H9 (cell line): ENCODE data around the gene FAM236B. TPM values are rescaled to one million over a fixed set of nuclear protein-coding genes. Genes with fewer than 3 reads are reported as not detected.
"Not testable (repeated sequence)": the region's sequence is repeated elsewhere in the genome, so short reads cannot be mapped to it uniquely, and the experiment has no call there.

Experiments
- DNase-seq: peaks from one replicate; pipeline ENCODE4 v3.0.0-alpha.2; 2017
- H2AFZ ChIP-seq: one replicate; pipeline ENCODE4 v1.6.1; 2013; ENCODE audit warnings: mild to moderate bottlenecking, low read length, control low read depth, moderate library complexity
- H2AK5ac ChIP-seq: 2 replicates; pipeline ENCODE4 v1.6.1; 2013; ENCODE audit warnings: low read length, control low read depth, mixed read lengths; ENCODE audit not compliant: insufficient read length
- H2BK120ac ChIP-seq: one replicate; pipeline ENCODE4 v1.6.1; 2013; ENCODE audit warnings: low read depth, mild to moderate bottlenecking, low read length, control low read depth, inconsistent platforms; ENCODE audit not compliant: poor library complexity, severe bottlenecking
- H2BK12ac ChIP-seq: 2 replicates; pipeline ENCODE4 v1.6.1; 2013; ENCODE audit warnings: low read length, control low read depth, mixed read lengths, low read depth; ENCODE audit not compliant: insufficient read length
- H2BK15ac ChIP-seq: 2 replicates; pipeline ENCODE4 v1.6.1; 2013; ENCODE audit warnings: low read depth, low read length, control low read depth
- H2BK20ac ChIP-seq: one replicate; pipeline ENCODE4 v1.6.1; 2013; ENCODE audit warnings: low read depth, mild to moderate bottlenecking, low read length, control low read depth, inconsistent platforms; ENCODE audit not compliant: poor library complexity, severe bottlenecking
- H2BK5ac ChIP-seq: 2 replicates; pipeline ENCODE4 v1.6.1; 2013; ENCODE audit warnings: low read length, control low read depth, mixed read lengths; ENCODE audit not compliant: insufficient read length
- H3K14ac ChIP-seq: 2 replicates; pipeline ENCODE4 v1.6.1; 2013; ENCODE audit warnings: low read length, control low read depth; ENCODE audit not compliant: insufficient read depth
- H3K18ac ChIP-seq: 2 replicates; pipeline ENCODE4 v1.6.1; 2013; ENCODE audit warnings: low read depth, mild to moderate bottlenecking, mixed read lengths, low read length, control low read depth; ENCODE audit not compliant: insufficient read length
- H3K23ac ChIP-seq: 2 replicates; pipeline ENCODE4 v1.6.1; 2013; ENCODE audit warnings: low read length, control low read depth, mixed read lengths, low read depth; ENCODE audit not compliant: insufficient read length
- H3K23me2 ChIP-seq: 2 replicates; pipeline ENCODE4 v1.6.1; 2013; ENCODE audit warnings: low read depth, mild to moderate bottlenecking, mixed read lengths, low read length, control low read depth; ENCODE audit not compliant: insufficient read length, poor library complexity, severe bottlenecking
- H3K27ac ChIP-seq: 2 replicates; pipeline ENCODE4 v1.5.1; 2013; ENCODE audit warnings: low read length, control low read depth, mixed read lengths, low read depth; ENCODE audit not compliant: insufficient read length
- H3K27me3 ChIP-seq: 2 replicates; pipeline ENCODE4 v1.6.1; 2013; ENCODE audit warnings: low read length, control low read depth, inconsistent platforms; ENCODE audit not compliant: insufficient read depth
- H3K4ac ChIP-seq: 2 replicates; pipeline ENCODE4 v1.6.1; 2013; ENCODE audit warnings: low read depth, mild to moderate bottlenecking, control low read depth, inconsistent platforms, low read length, moderate library complexity
- H3K4me1 ChIP-seq: 2 replicates; pipeline ENCODE4 v1.6.1; 2013; ENCODE audit warnings: low read length, control low read depth, inconsistent platforms; ENCODE audit not compliant: insufficient read depth
- H3K4me2 ChIP-seq: 2 replicates; pipeline ENCODE4 v1.6.1; 2013; ENCODE audit warnings: low read length, control low read depth, mixed read lengths; ENCODE audit not compliant: insufficient read length, insufficient read depth
- H3K56ac ChIP-seq: 2 replicates; pipeline ENCODE4 v1.6.1; 2013; ENCODE audit warnings: low read depth, mild to moderate bottlenecking, mixed read lengths, low read length, control low read depth; ENCODE audit not compliant: insufficient read length
- H3K79me1 ChIP-seq: 2 replicates; pipeline ENCODE4 v1.6.1; 2013; ENCODE audit warnings: low read depth, mild to moderate bottlenecking, moderate library complexity, low read length, control low read depth, inconsistent platforms; ENCODE audit not compliant: insufficient read depth, poor library complexity, severe bottlenecking
- H3K79me2 ChIP-seq: 2 replicates; pipeline ENCODE4 v1.6.1; 2013; ENCODE audit warnings: low read length, control low read depth, inconsistent platforms; ENCODE audit not compliant: insufficient read depth
- H3K9ac ChIP-seq: 2 replicates; pipeline ENCODE4 v1.6.1; 2013; ENCODE audit warnings: low read length, control low read depth, mixed read lengths; ENCODE audit not compliant: insufficient read length; ENCODE audit errors: extremely low read depth
- H3K9me3 ChIP-seq: one replicate; pipeline ENCODE4 v1.6.1; 2013; ENCODE audit warnings: low read depth, low read length, inconsistent platforms; ENCODE audit not compliant: control insufficient read depth
- H3T11ph ChIP-seq: one replicate; pipeline ENCODE4 v1.6.1; 2013; ENCODE audit warnings: mild to moderate bottlenecking, low read length, control low read depth, inconsistent platforms
- H4K20me1 ChIP-seq: one replicate; pipeline ENCODE4 v1.6.1; 2013; ENCODE audit not compliant: control insufficient read depth, insufficient read length, insufficient read depth
- H4K5ac ChIP-seq: 2 replicates; pipeline ENCODE4 v1.6.1; 2013; ENCODE audit warnings: low read depth, mild to moderate bottlenecking, mixed read lengths, low read length, control low read depth; ENCODE audit not compliant: insufficient read length
- H4K8ac ChIP-seq: replicated peaks from 2 replicates; pipeline ENCODE4 v1.6.1; 2013; ENCODE audit warnings: low read length, control low read depth, mixed read lengths, low read depth; ENCODE audit not compliant: insufficient read length
- H4K91ac ChIP-seq: 2 replicates; pipeline ENCODE4 v1.6.1; 2013; ENCODE audit warnings: low read depth, mild to moderate bottlenecking, moderate library complexity, mixed read lengths, low read length, control low read depth; ENCODE audit not compliant: insufficient read length
- H3K27ac Mint-ChIP-seq, 3 experiments: 2 replicates in 2 of 3; 3 replicates in 1 of 3; pipeline ENCODE4 v1.8.0; 2020 to 2021; ENCODE audit warnings: mixed read lengths in 3 of 3, mild to moderate bottlenecking in 1 of 3, moderate library complexity in 1 of 3
- H3K27me3 Mint-ChIP-seq: 2 replicates; pipeline ENCODE4 v1.8.0; 2021; ENCODE audit warnings: low read depth, mild to moderate bottlenecking, moderate library complexity, mixed read lengths
- H3K36me3 Mint-ChIP-seq, 3 experiments: 2 replicates in 2 of 3; 3 replicates in 1 of 3; pipeline ENCODE4 v1.8.0; 2020 to 2021; ENCODE audit warnings: low read depth in 3 of 3, mixed read lengths in 3 of 3; ENCODE audit not compliant: insufficient read depth in 1 of 3
- H3K4me1 Mint-ChIP-seq, 2 experiments: 2 replicates each; pipeline ENCODE4 v1.8.0; 2020; ENCODE audit warnings: mixed read lengths in 2 of 2
- H3K4me3 Mint-ChIP-seq, 2 experiments: 2 replicates in 1 of 2; 3 replicates in 1 of 2; pipeline ENCODE4 v1.8.0; 2020 to 2021; ENCODE audit warnings: mild to moderate bottlenecking in 2 of 2, mixed read lengths in 2 of 2, moderate library complexity in 1 of 2
- H3K9me3 Mint-ChIP-seq, 2 experiments: 2 replicates in 1 of 2; 3 replicates in 1 of 2; pipeline ENCODE4 v1.8.0; 2020; ENCODE audit warnings: mild to moderate bottlenecking in 2 of 2, mixed read lengths in 2 of 2, moderate library complexity in 1 of 2
- WGBS: extraction: QIAGEN DNeasy Blood & Tissue Kit; methylation state at CpG from one replicate; pipeline ENCODE4 v1.1.7; 2013; ENCODE audit warnings: missing lambda C conversion rate, low lambda C conversion rate, mixed read lengths; ENCODE audit not compliant: insufficient read length; ENCODE audit errors: extremely low coverage; 5-methylcytosine and 5-hydroxymethylcytosine counted together
- long read RNA-seq: library from polyadenylated mRNA; unstranded; transcript quantifications from one replicate; pipeline ENCODE4 v2.0.0, GENCODE V29; 2020
- total RNA-seq: library from RNA; stranded (reverse); gene quantifications from 2 replicates; pipeline ENCODE4 v1.2.1, GENCODE V29; 2021

Gene FAM236B
- total RNA-seq: not detected in 2 replicates
- long read RNA-seq: 0 reads

DNA sequence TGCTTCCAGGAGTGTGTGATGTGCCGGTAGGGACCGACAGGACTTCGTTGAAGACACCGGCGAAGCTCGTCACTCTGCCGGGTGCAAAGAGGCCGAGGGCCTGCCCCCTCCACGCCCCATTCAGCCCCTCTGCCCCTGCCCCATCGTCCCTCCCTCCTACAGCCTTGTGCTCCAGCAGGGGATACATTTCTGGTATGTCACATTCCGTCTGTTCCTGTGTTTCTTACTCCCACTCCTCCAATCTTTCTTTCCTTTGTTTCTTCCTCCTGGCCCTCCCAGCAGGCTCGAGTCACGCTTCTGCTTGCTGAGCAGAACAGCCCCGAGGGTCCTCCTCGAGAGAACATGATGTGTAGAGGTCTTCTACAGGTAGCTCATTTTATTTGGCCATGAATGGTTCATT, at the start of gene FAM236B:
FAM236B (minus strand) TSS at position 101 of the 400 bp plus-strand sequence; CDS start at position 1, 100 bp downstream.
- not testable (repeated sequence) for H3K4me3 Mint-ChIP-seq, H2BK120ac ChIP-seq

DNA sequence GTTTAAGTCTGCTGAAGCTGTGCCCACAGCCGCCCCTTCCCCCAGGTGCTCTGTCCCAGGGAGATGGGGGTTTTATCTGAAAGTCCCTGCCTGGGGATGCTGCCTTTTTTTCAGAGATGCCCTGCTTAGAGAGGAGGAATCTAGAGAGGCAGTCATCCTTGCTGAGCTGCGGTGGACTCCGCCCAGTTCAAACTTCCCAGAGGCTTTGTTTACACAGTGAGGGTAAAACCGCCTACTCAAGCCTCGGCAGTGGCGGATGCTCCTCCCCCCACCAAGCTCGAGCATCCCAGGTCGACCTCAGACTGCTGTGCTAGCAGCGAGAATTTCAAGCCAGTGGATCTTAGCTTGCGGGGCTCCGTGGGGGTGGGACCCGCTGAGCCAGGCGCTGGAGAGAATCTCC, 48.2 kb upstream of the FAM236B start:
- not testable (repeated sequence) for H3K4me1 Mint-ChIP-seq, H3K4me2 ChIP-seq, H3K9me3 ChIP-seq, H2AK5ac ChIP-seq, H4K91ac ChIP-seq, H3K23ac ChIP-seq, H2AFZ ChIP-seq, H3K23me2 ChIP-seq, H3K36me3 Mint-ChIP-seq, H3K18ac ChIP-seq, H3K79me2 ChIP-seq, H4K20me1 ChIP-seq, H3K14ac ChIP-seq, DNase-seq, H2BK12ac ChIP-seq, H3K4ac ChIP-seq, H4K5ac ChIP-seq, H3K27me3 Mint-ChIP-seq, H2BK120ac ChIP-seq, H3K79me1 ChIP-seq, H3K27ac ChIP-seq, H3K9ac ChIP-seq, H3T11ph ChIP-seq, H2BK5ac ChIP-seq, H3K4me3 Mint-ChIP-seq, H3K4me1 ChIP-seq, H2BK15ac ChIP-seq, H3K27me3 ChIP-seq, H2BK20ac ChIP-seq, H3K56ac ChIP-seq, H3K27ac Mint-ChIP-seq, H3K9me3 Mint-ChIP-seq, H4K8ac ChIP-seq
- WGBS: no CpG with 5 or more reads among the region's 13 CpGs

More for the DNA sequence above, at the start of gene FAM236B:
- H2BK5ac ChIP-seq, H2BK12ac ChIP-seq, H3K9me3 Mint-ChIP-seq, H3K4me2 ChIP-seq, H3K27me3 Mint-ChIP-seq, H3K56ac ChIP-seq, H3K4me1 Mint-ChIP-seq, H2BK15ac ChIP-seq, H4K20me1 ChIP-seq, H3K79me2 ChIP-seq, H4K5ac ChIP-seq, H3K23ac ChIP-seq, H3K23me2 ChIP-seq, H3K9ac ChIP-seq, H4K8ac ChIP-seq, H3K36me3 Mint-ChIP-seq, H2BK20ac ChIP-seq, DNase-seq, H3K18ac ChIP-seq, H3K14ac ChIP-seq, H2AK5ac ChIP-seq, H3K27ac Mint-ChIP-seq, H3K9me3 ChIP-seq, H2AFZ ChIP-seq, H3K4me1 ChIP-seq, H3K27me3 ChIP-seq, H3K4ac ChIP-seq, H4K91ac ChIP-seq, H3T11ph ChIP-seq, H3K27ac ChIP-seq, H3K79me1 ChIP-seq: not testable (repeated sequence)
- no CpG with 5 or more reads among the region's 15 CpGs for WGBS
